AG04450 (cell line): ENCODE measurements around the gene BATF2. TPM values are rescaled to one million over a fixed set of nuclear protein-coding genes. Genes with fewer than 3 reads are reported as not detected.

Source experiments
- CTCF ChIA-PET: fragments of 300-600, 350-600 bp; formaldehyde crosslinking; extraction: SDS; loops from one replicate; lab custom pipeline; 2022; ENCODE audit warnings: antibody characterized with exemption, inconsistent platforms; lab: Charles Lee
- POLR2A ChIA-PET: fragments of 350-600 bp; formaldehyde crosslinking; extraction: SDS; loops from one replicate; lab custom pipeline; 2021; ENCODE audit warnings: antibody characterized with exemption, inconsistent platforms; lab: Yijun Ruan, JAX
- DNase-seq: peaks from one replicate; pipeline ENCODE4 v3.0.0-alpha.2; 2011; ENCODE audit warnings: low read depth, low spot score
- H3K27ac ChIP-seq: one replicate; pipeline ENCODE4 v1.5.1; 2012; ENCODE audit warnings: low read depth, low read length, control low read depth
- H3K27me3 ChIP-seq: one replicate; pipeline ENCODE4 v1.6.0; 2012; ENCODE audit warnings: low read length; ENCODE audit not compliant: control insufficient read depth, insufficient read depth
- H3K4me3 ChIP-seq: 2 replicates; pipeline ENCODE4 v1.5.1; 2011; ENCODE audit warnings: mild to moderate bottlenecking, low read depth, low read length, control low read depth
- H3K9me3 ChIP-seq: 2 replicates; pipeline ENCODE4 v1.5.1; 2012; ENCODE audit warnings: low read length; ENCODE audit not compliant: control insufficient read depth, insufficient read depth
- polyA plus RNA-seq: library from polyadenylated mRNA; depleted of rRNA; stranded (reverse); fragments of >200 nt; gene quantifications from 2 replicates; pipeline ENCODE4 v1.2.3, GENCODE V29; 2011
- TF ChIP-seq, protein P1 (sequence below): IDR thresholded peaks from 2 replicates; pipeline ENCODE4 v1.5.1; 2011; ENCODE audit warnings: low read depth, low read length, control low read depth, inconsistent platforms

BATF2 gene
- polyA plus RNA-seq, 1 experiment, result 1.5 TPM

DNA sequence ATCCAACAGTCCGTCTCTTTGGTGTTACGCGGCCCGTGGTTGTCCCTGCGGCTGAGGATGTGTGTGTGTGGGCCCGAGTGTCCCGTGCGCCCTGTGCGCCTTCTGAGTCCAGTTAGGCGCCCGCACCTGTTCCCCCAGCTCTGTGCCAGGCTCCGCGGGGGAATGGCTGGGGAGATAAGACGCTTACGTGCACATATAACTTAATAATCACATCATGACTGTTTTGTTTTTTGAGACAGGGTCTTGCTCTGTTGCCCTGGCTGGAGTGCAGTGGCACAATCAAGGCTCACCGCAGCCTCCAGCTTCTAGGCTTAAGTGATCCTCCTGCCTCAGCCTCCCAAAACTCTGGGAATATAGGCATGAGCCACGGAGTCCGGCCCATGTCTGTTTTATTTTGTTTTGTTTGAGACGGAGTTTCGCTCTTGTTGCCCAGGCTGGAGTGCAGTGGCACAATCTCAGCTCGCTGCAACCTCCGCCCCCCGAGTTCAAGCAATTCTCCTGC is 18.0 kb upstream of the BATF2 start:
- no peak for DNase-seq
- ChIA-PET POLR2A (interaction anchor here (0.6 to 1.1 kb wide), 4 partner anchors 30 to 167 kb away, joined by 3 to 4 read pairs (median 4); partner anchors contain the start of gene PPP2R5B), CTCF (interaction anchor here (0.6 to 3.3 kb wide), 22 partner anchors 12 to 227 kb away, joined by 3 to 23 read pairs (median 4); partner anchors contain the start of genes BATF2, CDC42BPG, SAC3D1 and SNX15)
- H3K4me3 ChIP-seq, result peak overlapping the region; percentile 86
- H3K27ac ChIP-seq, result peak overlapping the region; percentile 39
- H3K27me3 ChIP-seq, result no peaks in the 10 kb centered on the region
- no peaks in the 10 kb centered on the region; the same call in 1 of the 2 replicates for H3K9me3 ChIP-seq
- TF ChIP-seq, protein P1, sequence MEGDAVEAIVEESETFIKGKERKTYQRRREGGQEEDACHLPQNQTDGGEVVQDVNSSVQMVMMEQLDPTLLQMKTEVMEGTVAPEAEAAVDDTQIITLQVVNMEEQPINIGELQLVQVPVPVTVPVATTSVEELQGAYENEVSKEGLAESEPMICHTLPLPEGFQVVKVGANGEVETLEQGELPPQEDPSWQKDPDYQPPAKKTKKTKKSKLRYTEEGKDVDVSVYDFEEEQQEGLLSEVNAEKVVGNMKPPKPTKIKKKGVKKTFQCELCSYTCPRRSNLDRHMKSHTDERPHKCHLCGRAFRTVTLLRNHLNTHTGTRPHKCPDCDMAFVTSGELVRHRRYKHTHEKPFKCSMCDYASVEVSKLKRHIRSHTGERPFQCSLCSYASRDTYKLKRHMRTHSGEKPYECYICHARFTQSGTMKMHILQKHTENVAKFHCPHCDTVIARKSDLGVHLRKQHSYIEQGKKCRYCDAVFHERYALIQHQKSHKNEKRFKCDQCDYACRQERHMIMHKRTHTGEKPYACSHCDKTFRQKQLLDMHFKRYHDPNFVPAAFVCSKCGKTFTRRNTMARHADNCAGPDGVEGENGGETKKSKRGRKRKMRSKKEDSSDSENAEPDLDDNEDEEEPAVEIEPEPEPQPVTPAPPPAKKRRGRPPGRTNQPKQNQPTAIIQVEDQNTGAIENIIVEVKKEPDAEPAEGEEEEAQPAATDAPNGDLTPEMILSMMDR, result no peak

DNA sequence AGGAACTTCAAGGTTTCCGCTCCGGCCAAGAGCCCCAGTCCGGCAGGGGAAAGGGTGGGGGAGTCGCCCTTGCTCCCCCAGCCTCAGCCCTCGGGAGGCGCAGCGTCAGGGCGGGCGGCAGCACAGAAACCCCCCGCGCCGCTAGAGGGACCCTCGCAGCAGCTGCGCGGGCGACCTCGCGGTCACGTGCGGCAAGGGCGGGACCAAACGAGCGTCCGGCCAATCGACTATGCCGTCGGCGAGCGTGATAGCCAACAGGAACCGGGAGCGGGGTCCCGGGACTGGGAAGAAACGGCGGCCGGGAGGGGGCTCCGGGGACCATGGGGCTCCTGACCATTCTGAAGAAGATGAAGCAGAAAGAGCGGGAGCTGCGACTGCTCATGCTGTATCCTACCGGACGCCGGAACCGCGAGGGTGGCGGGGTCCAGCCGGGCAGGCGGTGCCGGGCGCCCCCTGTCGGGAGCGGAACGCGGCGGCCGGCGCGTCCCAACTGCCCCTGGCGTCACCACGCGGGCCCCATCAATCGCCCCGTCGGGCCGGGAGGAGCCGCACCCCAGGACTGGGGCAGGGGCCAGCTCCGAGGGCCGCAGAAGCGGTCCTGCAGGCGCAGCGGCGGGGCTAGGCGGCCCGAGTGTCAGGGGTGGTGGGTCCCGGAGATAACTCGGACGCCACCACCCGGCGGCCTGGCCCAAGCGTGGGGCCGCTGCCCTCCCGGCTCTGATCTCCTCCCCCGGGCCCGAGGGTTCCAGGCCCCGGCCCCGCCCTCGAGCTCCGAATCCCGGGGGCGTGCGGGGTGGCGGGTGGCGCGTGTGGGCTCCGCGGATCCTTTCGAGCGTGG is 17.3 kb upstream of the BATF2 start, which contains the start of gene ARL2:
TSS of gene ARL2 (plus strand) at position 273 of the 838 bp plus-strand sequence. CDS start at position 321, 48 bp downstream.
- peak; percentile 70 for DNase-seq
- H3K9me3 ChIP-seq, result no peaks in the 10 kb centered on the region; the same call in 1 of the 2 replicates
- no peaks in the 10 kb centered on the region for H3K27me3 ChIP-seq
- POLR2A ChIA-PET, result interaction anchor here (0.6 to 1.1 kb wide), 6 partner anchors 27 to 380 kb away, joined by 3 to 4 read pairs (median 3); partner anchors contain the start of genes PPP2R5B and SAC3D1
- CTCF ChIA-PET, result interaction anchor here (0.5 to 3.3 kb wide), 23 partner anchors 11 to 226 kb away, joined by 3 to 23 read pairs (median 4); partner anchors contain the start of genes BATF2, CDC42BPG, SAC3D1 and SNX15
- TF ChIP-seq, protein P1, result peak; percentile 52
- peak within 1 kb of the TSS; percentile 99 for H3K27ac ChIP-seq
- H3K4me3 ChIP-seq, result peak within 1 kb of the TSS; percentile 86

DNA sequence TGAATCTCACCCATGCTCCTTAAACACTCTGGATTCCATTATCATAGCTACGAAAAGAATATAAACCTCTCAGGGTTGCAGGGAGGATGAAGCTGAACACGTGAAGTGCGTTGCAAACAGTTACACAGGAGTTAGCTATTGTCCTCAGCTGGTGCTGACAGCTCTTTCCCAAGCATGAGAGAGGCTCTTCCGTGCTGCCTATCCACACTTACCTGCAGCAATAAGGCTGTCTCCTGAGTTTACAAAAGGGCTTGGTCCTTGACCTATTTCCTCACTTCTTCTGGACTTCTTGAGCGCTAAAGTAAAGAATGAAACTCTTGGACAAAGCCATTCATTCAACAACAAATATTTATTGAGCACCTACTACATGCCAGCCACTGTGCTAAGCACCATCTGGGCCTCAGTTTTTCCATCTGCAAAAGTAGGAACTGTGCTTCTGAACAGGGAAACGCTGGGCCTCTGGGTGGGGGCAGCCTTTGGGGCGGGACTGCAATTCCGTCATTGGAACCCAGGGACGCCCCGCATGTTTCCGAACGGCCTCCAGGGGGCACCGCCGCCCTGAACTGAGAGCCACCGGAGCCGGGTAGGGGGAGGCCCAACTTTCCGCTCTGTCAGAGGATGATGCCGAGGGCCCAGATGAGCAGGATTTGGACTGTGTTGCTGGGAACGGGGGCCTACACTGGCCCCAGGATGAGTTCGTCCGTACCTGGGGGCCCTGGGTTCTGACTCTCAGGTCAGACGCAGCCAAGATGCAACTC is 16.5 kb upstream of the BATF2 start:
- DNase-seq, result peak; percentile 61
- CTCF ChIA-PET, result interaction anchor here (0.5 to 3.3 kb wide), 25 partner anchors 10 to 209 kb away, joined by 3 to 23 read pairs (median 4); partner anchors contain the start of genes BATF2, SAC3D1, SNX15 and TM7SF2
- no peaks in the 10 kb centered on the region; the same call in 1 of the 2 replicates for H3K9me3 ChIP-seq
- H3K27me3 ChIP-seq, result no peaks in the 10 kb centered on the region
- POLR2A ChIA-PET, result interaction anchor here (0.6 to 1.1 kb wide), 4 partner anchors 28 to 379 kb away, joined by 3 to 4 read pairs (median 3); partner anchors contain the start of gene SAC3D1
- TF ChIP-seq, protein P1, result peak; percentile 78
- H3K27ac ChIP-seq, result peak overlapping the region; percentile 99
- peak overlapping the region; percentile 86 for H3K4me3 ChIP-seq

DNA sequence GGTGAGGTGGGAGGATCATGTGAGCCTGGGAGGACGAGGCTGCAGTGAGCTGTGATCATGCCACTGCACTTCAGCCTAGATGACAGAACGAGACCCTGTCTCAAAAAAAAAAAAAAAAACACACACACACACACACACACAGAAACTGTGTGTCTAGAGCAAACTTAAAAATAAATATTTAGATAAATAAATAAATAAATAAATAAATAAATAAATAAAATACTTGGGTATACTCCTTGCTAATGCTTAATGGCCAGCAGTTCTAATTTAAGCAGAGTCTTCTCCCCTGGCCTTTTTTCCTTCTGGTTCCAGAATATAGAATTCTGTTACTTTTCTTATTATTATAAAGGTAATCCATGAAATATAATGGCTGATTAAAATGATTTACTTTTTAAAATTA is 12.1 kb upstream of the BATF2 start:
- POLR2A ChIA-PET, result no interaction called here

More for the DNA sequence above, 12.1 kb upstream of the BATF2 start:
- TF ChIP-seq, protein P1, result no peak
- DNase-seq, result no peak
- H3K9me3 ChIP-seq, result no peaks in the 10 kb centered on the region; the same call in 1 of the 2 replicates
- H3K27ac ChIP-seq, result no peak overlapping the region
- CTCF ChIA-PET, result interaction anchor here (0.7 to 1.1 kb wide), 2 partner anchors 11 to 25 kb away, joined by 3 to 5 read pairs; no protein-coding TSS in a partner anchor
- H3K27me3 ChIP-seq, result no peaks in the 10 kb centered on the region
- H3K4me3 ChIP-seq, result no peak overlapping the region
